Activated T-helper 9 cell treated with anti-CD3 and anti-CD28 coated beads, Interleukin-2, amount 50 U/mL, for 16 hours (primary cell): ENCODE measurements around the gene MS4A8.
"Not testable (repeated sequence)": the region's sequence is repeated elsewhere in the genome, so short reads cannot be mapped to it uniquely, and the experiment has no call there.

ENCODE experiments used
- DNase-seq: peaks from one replicate; pipeline ENCODE4 v3.0.0-alpha.2; 2020; ENCODE audit warnings: low read depth

MS4A8 gene, protein sequence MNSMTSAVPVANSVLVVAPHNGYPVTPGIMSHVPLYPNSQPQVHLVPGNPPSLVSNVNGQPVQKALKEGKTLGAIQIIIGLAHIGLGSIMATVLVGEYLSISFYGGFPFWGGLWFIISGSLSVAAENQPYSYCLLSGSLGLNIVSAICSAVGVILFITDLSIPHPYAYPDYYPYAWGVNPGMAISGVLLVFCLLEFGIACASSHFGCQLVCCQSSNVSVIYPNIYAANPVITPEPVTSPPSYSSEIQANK

GRCh38 chr11:60699284-60699691, at the start of gene MS4A8:
Gene MS4A8, plus strand, starts transcription at chr11:60699612. Its CDS starts 1,249 bp downstream, at chr11:60700861.
- DNase-seq = no peak

DNA sequence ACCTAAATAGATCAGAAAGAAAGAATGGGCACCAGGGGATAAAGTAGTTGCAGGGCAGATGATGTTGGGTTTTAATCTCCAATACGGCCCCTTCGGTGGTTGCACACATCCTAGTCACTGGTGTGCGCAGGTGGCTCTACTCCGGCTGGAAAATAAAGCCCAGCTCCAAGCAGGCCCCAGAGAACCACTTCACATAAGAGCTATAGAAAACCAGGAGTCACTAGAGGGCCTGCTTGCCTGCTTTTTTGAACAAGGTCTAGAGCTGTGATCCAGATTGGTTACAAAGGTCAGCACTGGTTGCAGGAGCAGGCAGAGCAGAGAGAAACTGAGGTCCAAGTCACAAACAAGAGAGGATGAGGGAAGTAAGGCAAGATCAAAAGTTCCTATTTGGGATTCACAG, 41.5 kb upstream of the MS4A8 start:
- DNase-seq = no peak

- no peak for DNase-seq
These were observed 41.0 kb upstream of the MS4A8 start for GRCh38 chr11:60658409-60658808.

- no peak for DNase-seq
These were observed 27.2 kb upstream of the MS4A8 start for GRCh38 chr11:60672255-60672654.

DNA sequence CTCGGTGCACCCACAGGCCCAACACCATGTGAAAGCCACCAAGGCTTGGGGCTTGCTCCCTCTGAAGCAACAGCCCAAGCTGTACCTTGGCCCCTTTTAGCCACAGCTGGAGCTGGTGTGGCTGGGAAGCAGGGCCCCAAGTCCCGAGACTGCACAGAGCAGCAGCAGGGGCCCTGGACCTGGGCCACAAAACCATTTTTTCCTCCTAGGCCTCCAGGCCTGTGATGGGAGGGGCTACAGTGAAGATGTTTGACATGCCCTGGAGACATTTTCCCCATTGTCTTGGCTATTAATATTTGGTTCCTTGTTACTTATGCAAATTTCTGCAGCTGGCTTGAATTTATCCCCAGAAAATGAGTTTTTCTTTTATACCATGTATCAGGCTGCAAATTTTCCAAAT, 21.2 kb upstream of the MS4A8 start:
- DNase-seq = not testable (repeated sequence)

DNA sequence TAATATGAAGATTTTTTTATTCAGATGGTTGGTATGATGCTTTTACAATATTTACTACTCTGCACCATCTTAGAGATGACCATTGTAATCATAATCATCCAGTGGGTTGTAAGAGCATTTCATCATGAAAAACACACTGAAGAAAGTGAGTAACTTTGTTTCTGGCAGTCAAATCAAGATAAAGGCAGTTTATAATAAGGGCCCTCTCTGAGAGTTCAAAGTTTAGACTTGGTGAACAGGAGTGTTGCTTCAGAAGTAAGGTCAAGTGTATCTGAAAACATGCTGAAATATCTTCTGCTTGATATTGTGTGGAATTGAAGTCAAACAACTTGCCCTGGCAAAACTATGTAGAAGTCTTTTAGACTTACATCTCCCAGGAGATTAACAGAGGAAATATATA, 19.5 kb upstream of the MS4A8 start:
- DNase-seq = no peak

DNA sequence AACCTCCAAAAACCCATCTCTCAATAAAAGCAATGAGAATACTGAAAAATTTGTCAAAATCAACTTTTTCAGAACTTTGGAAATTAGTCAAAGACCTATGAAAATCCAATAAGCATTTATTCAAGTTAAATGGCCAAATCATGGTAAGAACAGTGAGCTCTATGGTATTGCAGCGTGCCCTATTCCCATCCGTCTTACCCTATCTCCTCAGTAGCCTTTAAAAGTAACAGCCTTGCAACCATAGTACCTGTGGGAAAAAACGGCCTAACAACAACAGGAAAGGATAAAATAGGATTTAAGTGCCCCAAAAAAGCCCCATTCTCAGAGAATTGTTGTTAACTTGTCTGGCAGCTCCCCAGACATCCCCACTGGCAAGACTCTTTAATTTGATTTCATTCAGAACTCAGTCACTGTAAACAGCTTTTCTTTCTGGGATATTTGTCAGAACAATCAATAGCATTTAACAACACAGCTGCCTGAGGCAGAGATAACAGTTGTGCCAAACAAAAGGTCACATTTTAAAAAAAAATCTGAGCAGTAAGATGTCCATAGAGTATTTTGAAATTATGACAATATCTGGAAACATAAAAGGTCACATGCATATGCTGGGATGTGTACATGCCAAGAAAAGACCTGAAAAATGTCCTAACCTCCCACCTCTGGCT, 18.8 kb upstream of the MS4A8 start:
- DNase-seq = no peak

DNA sequence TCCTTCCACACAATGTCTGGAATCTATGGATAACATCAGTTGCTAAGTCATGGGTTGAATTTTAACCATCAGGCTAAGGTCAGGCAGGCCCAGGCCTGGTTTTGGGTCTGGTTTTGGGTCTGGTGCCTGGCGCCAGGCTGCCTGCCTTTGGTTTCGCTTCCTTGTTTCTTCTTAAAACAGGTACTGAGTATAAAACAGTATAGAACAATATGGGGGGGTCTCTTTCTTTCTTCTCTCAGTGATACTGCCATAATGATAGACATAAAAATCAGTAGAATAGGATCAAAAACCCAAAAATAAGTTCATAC, 14.9 kb upstream of the MS4A8 start:
- not testable (repeated sequence) for DNase-seq

DNA sequence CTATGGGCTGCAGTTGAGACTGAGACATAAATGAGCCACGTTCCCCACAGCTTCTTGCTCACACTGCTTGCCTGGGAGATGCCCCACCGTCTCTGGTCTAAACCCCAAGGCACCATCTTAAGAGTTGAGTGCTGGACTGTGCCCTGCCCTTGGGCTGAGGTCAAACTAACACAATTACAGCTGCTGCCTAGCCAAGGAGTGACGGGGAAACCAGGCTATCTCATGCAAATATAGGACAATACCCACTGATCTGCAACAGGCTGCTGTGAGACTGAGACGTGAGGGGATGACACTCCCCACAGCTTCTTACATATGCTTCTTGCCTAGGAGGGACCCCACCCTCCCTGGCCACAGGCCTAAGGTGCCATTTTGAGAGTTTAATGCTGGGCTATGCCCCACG, 7.8 kb upstream of the MS4A8 start:
- DNase-seq = no peak

DNA sequence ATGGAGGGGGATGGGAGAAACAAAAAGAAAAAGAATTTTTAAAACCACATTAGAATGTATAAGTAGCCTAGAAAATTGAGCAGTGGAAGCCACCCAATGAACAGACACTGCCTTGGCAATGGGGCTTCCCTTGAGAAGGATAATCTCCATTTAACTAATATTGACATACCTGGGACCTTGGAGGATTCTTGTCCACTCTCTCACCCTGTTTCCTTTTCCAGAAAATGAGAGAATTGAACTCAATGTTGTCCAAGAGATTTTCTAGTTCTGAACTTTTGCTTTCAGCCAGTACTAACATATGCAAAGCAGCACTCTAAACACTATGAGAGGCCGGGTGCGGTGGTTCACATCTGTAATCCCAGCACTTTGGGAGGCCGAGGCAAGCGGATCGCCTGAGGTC, 524 bp downstream of the MS4A8 start:
- DNase-seq = no peak

DNA sequence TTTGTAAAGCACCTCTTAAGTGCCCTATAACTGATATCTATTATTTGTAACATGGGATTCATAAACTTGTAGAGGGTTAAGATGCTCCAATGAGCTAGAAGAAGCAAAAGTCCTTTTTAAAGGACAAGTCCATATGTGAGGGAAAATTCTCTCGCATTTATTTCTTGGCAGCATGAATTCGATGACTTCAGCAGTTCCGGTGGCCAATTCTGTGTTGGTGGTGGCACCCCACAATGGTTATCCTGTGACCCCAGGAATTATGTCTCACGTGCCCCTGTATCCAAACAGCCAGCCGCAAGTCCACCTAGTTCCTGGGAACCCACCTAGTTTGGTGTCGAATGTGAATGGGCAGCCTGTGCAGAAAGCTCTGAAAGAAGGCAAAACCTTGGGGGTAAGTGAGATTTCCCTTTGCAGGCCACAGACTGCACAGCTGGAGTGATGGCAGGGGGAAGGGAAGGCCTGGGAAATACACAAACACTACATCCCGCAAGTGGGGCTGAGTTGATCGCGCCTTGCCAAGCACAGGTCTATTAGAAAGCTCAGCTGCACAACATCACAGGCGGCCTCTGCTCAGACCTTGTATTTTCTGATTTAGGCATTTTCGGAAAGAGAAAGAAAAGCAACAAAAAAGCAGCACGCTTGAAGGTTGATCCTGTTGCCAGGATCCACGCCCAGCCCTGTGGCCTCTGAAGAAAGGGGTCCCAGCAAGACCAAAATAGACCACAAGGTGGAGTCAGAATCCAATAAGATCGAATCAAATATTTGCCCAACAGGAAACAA, 1.5 kb downstream of the MS4A8 start:
- DNase-seq = no peak

- no peak for DNase-seq
These were observed 2.0 kb downstream of the MS4A8 start for GRCh38 chr11:60701469-60701818.

DNA sequence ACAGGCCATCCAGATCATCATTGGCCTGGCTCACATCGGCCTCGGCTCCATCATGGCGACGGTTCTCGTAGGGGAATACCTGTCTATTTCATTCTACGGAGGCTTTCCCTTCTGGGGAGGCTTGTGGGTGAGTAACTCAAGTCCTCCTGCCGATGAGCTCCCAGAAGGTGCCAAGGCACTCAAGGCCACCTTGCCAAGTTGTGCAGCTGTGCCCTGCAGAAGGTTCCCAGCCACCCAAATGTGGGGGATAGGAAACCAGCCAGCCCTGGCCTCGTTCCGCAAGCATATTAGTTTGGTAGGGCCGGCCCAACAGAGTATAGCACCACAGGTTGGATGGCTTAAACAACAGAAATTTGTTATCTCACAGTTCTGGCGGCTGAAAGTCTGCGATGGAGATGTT, 4.0 kb downstream of the MS4A8 start:
- no peak for DNase-seq

DNA sequence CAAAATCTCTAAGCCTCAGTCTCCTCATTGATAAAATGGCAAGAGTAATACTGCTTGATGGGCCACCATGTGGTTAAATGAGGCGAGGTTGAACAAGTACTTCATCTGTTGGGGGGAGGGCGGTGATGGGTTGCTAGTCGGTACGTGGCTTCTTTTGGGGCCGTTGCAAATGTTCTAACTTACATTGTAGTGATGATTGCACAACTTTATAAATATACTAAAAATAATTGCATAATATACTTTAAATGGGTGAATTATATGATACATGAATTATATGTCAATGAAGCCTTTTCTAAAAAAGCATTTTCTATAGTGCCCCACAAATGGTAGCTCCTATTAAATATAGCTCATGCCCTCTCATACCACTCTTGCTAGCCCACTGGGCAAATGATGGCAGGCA, 6.5 kb downstream of the MS4A8 start:
- DNase-seq = no peak

- no peak for DNase-seq
These were observed 7.5 kb downstream of the MS4A8 start for GRCh38 chr11:60706931-60707330.

DNA sequence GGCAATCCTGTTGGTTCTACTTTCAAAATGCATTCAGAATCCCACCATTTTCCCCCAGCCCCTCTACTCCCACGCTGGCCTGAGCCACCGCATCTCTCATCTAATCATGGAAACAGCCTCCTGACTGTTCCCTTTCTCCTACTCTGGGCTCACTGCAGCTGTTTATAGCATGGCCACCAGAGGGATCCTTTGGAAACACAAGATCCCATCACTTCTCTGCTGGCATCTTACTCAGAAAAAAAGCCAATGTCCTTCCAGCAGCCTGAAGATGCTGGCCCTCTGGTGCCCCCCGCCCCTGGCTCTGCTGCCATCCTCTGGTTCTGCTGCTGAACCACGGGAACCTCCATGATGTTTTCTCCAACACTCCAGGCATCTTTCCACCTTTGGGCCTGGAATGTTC, 11.1 kb downstream of the MS4A8 start:
- DNase-seq = no peak

GRCh38 chr11:60711276-60711675, 11.9 kb downstream of the MS4A8 start:
- no peak for DNase-seq

DNA sequence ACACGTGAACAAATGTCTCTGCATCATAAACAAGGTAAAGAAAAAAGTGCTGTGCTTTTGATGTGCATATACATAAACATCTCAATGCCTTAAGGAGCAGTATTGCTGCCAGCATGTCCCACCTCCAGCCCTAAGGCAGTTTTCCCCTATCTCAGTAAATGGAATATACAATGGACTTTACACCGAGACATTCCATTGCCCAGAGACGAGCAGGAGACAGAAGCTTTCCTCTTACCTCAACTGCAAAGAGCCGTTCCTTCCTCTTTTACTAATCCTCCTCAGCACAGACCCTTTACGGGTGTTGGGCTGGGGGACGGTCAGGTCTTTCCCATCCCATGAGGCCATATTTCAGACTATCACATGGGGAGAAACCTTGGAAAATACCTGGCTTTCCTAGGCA, 14.0 kb downstream of the MS4A8 start:
- DNase-seq = not testable (repeated sequence)

- DNase-seq = no peak
These were observed 18.5 kb downstream of the MS4A8 start for GRCh38 chr11:60717956-60718355.

DNA sequence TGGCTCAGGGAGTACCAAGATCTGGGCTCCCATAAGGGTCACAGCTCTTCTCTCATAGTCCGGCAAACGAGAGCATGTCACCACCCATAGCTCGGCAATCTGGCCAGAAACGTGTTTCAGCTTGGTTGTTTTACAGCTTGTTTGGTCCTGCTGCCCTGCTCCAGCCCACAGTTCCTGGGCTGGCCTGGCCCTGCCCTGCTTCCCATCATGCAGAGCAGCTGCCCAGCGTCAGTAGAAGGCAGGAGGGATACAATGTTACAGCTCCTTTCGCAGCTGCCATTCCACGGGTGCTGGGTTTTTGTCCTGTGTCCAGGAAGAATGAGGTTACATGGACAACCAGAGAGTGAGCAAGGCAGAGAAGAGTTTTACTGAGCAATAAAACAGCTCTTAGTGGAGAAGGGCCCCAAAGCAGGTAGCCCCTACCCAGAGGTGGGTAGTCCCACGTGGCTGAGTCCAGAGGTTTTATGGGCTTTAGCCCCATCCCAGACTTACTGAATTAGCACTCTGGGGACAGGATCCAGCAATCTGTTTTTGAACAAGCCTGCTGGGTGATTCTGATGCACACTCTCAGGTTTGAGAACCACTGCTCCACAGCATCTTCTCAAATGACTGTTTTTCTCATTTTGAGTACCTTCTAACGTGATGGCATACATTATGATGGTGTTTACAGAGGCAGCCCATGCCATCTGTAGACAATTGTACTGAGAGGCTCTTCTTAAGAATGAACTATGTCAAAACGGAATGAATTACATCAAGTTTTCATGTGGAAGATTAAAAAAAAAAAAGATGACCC, 19.3 kb downstream of the MS4A8 start:
- DNase-seq = no peak

DNA sequence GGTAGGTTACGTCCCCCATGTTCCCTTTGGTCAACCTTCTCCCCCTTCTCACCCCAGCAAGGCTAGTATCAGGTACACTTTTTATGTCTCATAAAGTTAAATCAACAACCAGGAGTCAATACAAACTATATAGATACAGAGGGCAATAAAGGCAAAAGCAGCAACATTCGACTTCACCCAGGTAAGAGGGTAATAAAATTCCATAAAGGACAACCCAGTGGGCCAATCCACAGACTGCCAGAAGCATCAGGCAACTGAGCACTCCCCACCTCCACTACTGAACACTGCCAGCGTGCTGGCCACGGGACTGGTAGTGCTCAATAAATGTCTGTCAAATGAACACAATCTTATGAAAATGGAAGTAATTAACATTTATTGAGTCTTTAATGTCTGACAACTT, 20.0 kb downstream of the MS4A8 start:
- DNase-seq = no peak

- DNase-seq = no peak
These were observed 21.0 kb downstream of the MS4A8 start for GRCh38 chr11:60720460-60720859.

GRCh38 chr11:60724420-60724819, 25.0 kb downstream of the MS4A8 start, which contains the start of gene MS4A18:
Gene MS4A18, plus strand, starts transcription at chr11:60724720.
- DNase-seq = no peak
